A673 (cell line): Measurements from ENCODE around the gene SPATA6L. TPM values are rescaled to one million over a fixed set of nuclear protein-coding genes. Genes with fewer than 3 reads are reported as not detected.

ENCODE experiments used
- BruUV-seq: library from RNA; stranded (reverse); fragments of 400-500 nt; replicated peaks from 2 replicates; lab custom pipeline; 2021; lab: Mats Ljungman, UMichigan
- CTCF ChIA-PET: fragments of 300-600 bp; sonication (Branson Sonifier 250); formaldehyde crosslinking; loops from one replicate; lab custom pipeline; 2022; ENCODE audit warnings: antibody characterized with exemption; lab: Charles Lee
- POLR2A ChIA-PET: fragments of 300-600 bp; sonication (Branson Sonifier 250); formaldehyde crosslinking; loops from one replicate; lab custom pipeline; 2022; ENCODE audit warnings: antibody characterized with exemption; ENCODE audit not compliant: low non-redundant PET; lab: Charles Lee
- DNase-seq: peaks from one replicate; pipeline ENCODE4 v3.0.0-alpha.2; 2015; ENCODE audit warnings: low spot score
- H3K27ac ChIP-seq: fragments of 200-600 bp; sonication (generic); 2 replicates; pipeline ENCODE4 v1.5.1; 2016; ENCODE audit warnings: mixed run types, low read depth, mild to moderate bottlenecking, mixed read lengths, antibody characterized with exemption, low read length; ENCODE audit not compliant: poor library complexity, severe bottlenecking
- H3K27me3 ChIP-seq: fragments of 200-600 bp; sonication (generic); replicated peaks from 2 replicates; pipeline ENCODE4 v1.6.1; 2017; ENCODE audit warnings: mixed run types, low read depth, mild to moderate bottlenecking, mixed read lengths, antibody characterized with exemption, low read length; ENCODE audit not compliant: insufficient read depth, poor library complexity
- H3K36me3 ChIP-seq: fragments of 200-600 bp; sonication (generic); 2 replicates; pipeline ENCODE4 v1.6.1; 2016; ENCODE audit warnings: mixed run types, mild to moderate bottlenecking, mixed read lengths, antibody characterized with exemption, low read length; ENCODE audit not compliant: insufficient read depth, poor library complexity, severe bottlenecking
- H3K4me1 ChIP-seq: fragments of 200-600 bp; sonication (generic); 2 replicates; pipeline ENCODE4 v1.6.1; 2017; ENCODE audit warnings: mixed run types, mild to moderate bottlenecking, mixed read lengths, antibody characterized with exemption, low read length; ENCODE audit not compliant: insufficient read depth, poor library complexity, severe bottlenecking
- H3K4me3 ChIP-seq: fragments of 200-600 bp; sonication (generic); 2 replicates; pipeline ENCODE4 v1.5.1; 2016; ENCODE audit warnings: low read depth, mixed run types, mild to moderate bottlenecking, mixed read lengths, low read length; ENCODE audit not compliant: poor library complexity, severe bottlenecking
- H3K9me3 ChIP-seq: fragments of 200-600 bp; sonication (generic); 2 replicates; pipeline ENCODE4 v1.6.1; 2016; ENCODE audit warnings: mixed run types, low read depth, mild to moderate bottlenecking, mixed read lengths, antibody characterized with exemption, low read length; ENCODE audit not compliant: poor library complexity, severe bottlenecking
- CTCF ChIP-seq: fragments of 300-800, 200-600 bp; sonication (generic); conservative IDR thresholded peaks from 2 replicates; pipeline ENCODE4 v1.5.1; 2017; ENCODE audit warnings: low read depth, mild to moderate bottlenecking, antibody characterized with exemption, low read length, moderate library complexity, mixed read lengths
- EZH2 ChIP-seq: fragments of 200-600 bp; sonication (generic); IDR thresholded peaks from 2 replicates; pipeline ENCODE4 v1.6.1; 2017; ENCODE audit warnings: borderline replicate concordance, low read depth, mild to moderate bottlenecking, mixed read lengths, antibody characterized with exemption, low read length; ENCODE audit not compliant: poor library complexity, severe bottlenecking
- intact Hi-C: fragments of 100-400 bp; cut with micrococcal nuclease; formaldehyde crosslinking; loops from one replicate; pipeline ENCODE4 v1.10.0; 2022; ENCODE audit not compliant: unreplicated experiment
- total RNA-seq: library from RNA; stranded (reverse); gene quantifications from 2 replicates; pipeline ENCODE4 v1.2.3, GENCODE V29; 2021

SPATA6L gene
- total RNA-seq, 1 experiment from 2014 or later, result 21.2 TPM

GRCh38 chr9:4567601-4568000 lies 98.7 kb downstream of the SPATA6L start:
- H3K36me3 ChIP-seq, result no peaks in the 10 kb centered on the region
- H3K9me3 ChIP-seq, result no peaks in the 10 kb centered on the region
- CTCF ChIA-PET, result no interaction called here
- no peak overlapping the region for H3K4me3 ChIP-seq
- intact Hi-C loops, result no loop called here
- POLR2A ChIA-PET, result no interaction called here
- TF ChIP-seq EZH2, result no peak
- TF ChIP-seq CTCF, result no peak
- H3K4me1 ChIP-seq, result peaks cover 2% of the 10 kb centered on the region
- H3K27me3 ChIP-seq, result no peaks in the 10 kb centered on the region
- no peak for DNase-seq
- no peak overlapping the region for H3K27ac ChIP-seq
- BruUV-seq, result no TSS peak

GRCh38 chr9:4566806-4567205 lies 99.5 kb downstream of the SPATA6L start:
- TF ChIP-seq EZH2, result no peak
- no peak for TF ChIP-seq CTCF
- Histone ChIP-seq H3K4me3 (no peak overlapping the region), H3K4me1 (no peaks in the 10 kb centered on the region), H3K27me3 (no peaks in the 10 kb centered on the region), H3K27ac (no peak overlapping the region), H3K36me3 (no peaks in the 10 kb centered on the region), H3K9me3 (no peaks in the 10 kb centered on the region)
- CTCF ChIA-PET, result no interaction called here
- intact Hi-C loops, result no loop called here
- BruUV-seq, result no TSS peak
- POLR2A ChIA-PET, result no interaction called here
- DNase-seq, result no peak

GRCh38 chr9:4563105-4563504 lies 103.2 kb downstream of the SPATA6L start:
- Histone ChIP-seq H3K9me3 (no peaks in the 10 kb centered on the region), H3K4me3 (no peak overlapping the region), H3K27me3 (no peaks in the 10 kb centered on the region), H3K36me3 (no peaks in the 10 kb centered on the region), H3K27ac (no peak overlapping the region), H3K4me1 (no peaks in the 10 kb centered on the region)
- DNase-seq, result no peak
- no TSS peak for BruUV-seq
- TF ChIP-seq CTCF, result no peak
- no peak for TF ChIP-seq EZH2
- POLR2A ChIA-PET, result no interaction called here
- CTCF ChIA-PET, result no interaction called here
- intact Hi-C loops, result no loop called here
